Left lung (tissue), 10 donors: ENCODE data around the gene NAV2. TPM values are rescaled to one million over a fixed set of nuclear protein-coding genes. Genes with fewer than 3 reads are reported as not detected.
A peak's percentile ranks its signal among the peaks of the same experiment; 100 is the strongest.

Experiments
- ATAC-seq: fragments of 200-7000 bp; cut with Tn5 transposase; one replicate; pipeline ENCODE4 v1.9.1; 2020; ENCODE audit warnings: moderate library complexity
- DNase-seq, 4 donors: peaks; one replicate each; pipeline ENCODE4 v3.0.0-alpha.2; 2013 to 2020
- H3K27ac ChIP-seq, 2 donors: fragments of 200-600 bp; sonication (generic) in 1 of 2; one replicate each; pipeline versions ENCODE4 v1.5.0 to v1.8.0; 2020 to 2021
- H3K27me3 ChIP-seq, 2 donors: fragments of 200-600 bp; sonication (generic) in 1 of 2; one replicate each; pipeline versions ENCODE4 v1.5.0 to v1.8.0; 2020 to 2021
- H3K36me3 ChIP-seq, 2 donors: fragments of 200-600 bp; sonication (generic) in 1 of 2; one replicate each; pipeline versions ENCODE4 v1.5.0 to v1.8.0; 2020 to 2021
- H3K4me1 ChIP-seq, 2 donors: fragments of 200-600 bp; one replicate each; pipeline ENCODE4 v1.8.0; 2021
- H3K4me3 ChIP-seq, 2 donors: fragments of 200-600 bp; sonication (generic) in 1 of 2; one replicate each; pipeline versions ENCODE4 v1.5.0 to v1.8.0; 2020 to 2021; ENCODE audit warnings: mild to moderate bottlenecking in 1 of 2
- H3K9me3 ChIP-seq, 2 donors: fragments of 200-600 bp; sonication (generic) in 1 of 2; one replicate each; pipeline versions ENCODE4 v1.5.0 to v1.8.0; 2020 to 2021
- intact Hi-C, 2 donors: fragments of 100-400 bp; cut with DNase I; formaldehyde crosslinking; loops; one replicate each; pipeline versions ENCODE4 v1.11.2 to v1.14.2; 2022
- polyA plus RNA-seq, 6 donors: library from polyadenylated mRNA; unstranded; fragments of 120-200 nt; gene quantifications; one replicate each; pipeline ENCODE4 v1.2.1, GENCODE V29; 2013; ENCODE audit not compliant: insufficient read length in 6 of 6
- total RNA-seq, 2 donors: library from RNA; stranded (reverse); fragmentation: NEBNext Ultra II Directional; extraction: Animal tissue kit (Norgen Biotek cat#: 25700); gene quantifications; one replicate each; pipeline ENCODE4 v1.2.1, GENCODE V29; 2021
- TF ChIP-seq, protein P1 (sequence below), 2 donors: fragments of 200-600 bp; sonication (generic) in 1 of 2; IDR thresholded peaks; one replicate each; pipeline versions ENCODE4 v1.5.0 to v1.8.0; 2021; ENCODE audit warnings: antibody characterized with exemption in 2 of 2
- donor health status: DM: no; HTN: yes; CAD: no.
- donor health status: DM: no; HTN: no; CAD: no.

Gene NAV2
- total and polyA plus RNA-seq, 8 donors: 18.0 to 59.9 (median 23.1) TPM

DNA sequence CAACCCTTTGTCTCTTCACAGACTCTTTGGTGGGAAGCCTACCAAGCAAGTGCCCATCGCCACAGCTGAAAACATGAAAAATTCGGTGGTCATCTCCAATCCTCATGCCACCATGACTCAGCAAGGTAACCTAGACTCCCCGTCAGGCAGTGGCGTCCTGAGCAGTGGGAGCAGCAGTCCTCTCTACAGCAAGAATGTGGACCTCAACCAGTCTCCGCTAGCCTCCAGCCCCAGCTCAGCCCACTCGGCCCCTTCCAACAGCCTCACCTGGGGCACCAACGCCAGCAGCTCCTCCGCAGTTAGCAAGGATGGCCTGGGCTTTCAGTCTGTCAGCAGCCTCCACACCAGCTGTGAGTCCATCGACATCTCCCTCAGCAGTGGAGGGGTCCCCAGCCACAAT lies 336.1 kb downstream of the NAV2 start:
- Histone ChIP-seq H3K27ac (no peak overlapping the region), H3K36me3 (peaks cover 0 to 36% of the 10 kb centered on the region in 2 donors), H3K4me3 (no peak overlapping the region), H3K27me3 (no peaks in the 10 kb centered on the region), H3K4me1 (no peaks in the 10 kb centered on the region), H3K9me3 (no peaks in the 10 kb centered on the region)
- TF ChIP-seq, protein P1, sequence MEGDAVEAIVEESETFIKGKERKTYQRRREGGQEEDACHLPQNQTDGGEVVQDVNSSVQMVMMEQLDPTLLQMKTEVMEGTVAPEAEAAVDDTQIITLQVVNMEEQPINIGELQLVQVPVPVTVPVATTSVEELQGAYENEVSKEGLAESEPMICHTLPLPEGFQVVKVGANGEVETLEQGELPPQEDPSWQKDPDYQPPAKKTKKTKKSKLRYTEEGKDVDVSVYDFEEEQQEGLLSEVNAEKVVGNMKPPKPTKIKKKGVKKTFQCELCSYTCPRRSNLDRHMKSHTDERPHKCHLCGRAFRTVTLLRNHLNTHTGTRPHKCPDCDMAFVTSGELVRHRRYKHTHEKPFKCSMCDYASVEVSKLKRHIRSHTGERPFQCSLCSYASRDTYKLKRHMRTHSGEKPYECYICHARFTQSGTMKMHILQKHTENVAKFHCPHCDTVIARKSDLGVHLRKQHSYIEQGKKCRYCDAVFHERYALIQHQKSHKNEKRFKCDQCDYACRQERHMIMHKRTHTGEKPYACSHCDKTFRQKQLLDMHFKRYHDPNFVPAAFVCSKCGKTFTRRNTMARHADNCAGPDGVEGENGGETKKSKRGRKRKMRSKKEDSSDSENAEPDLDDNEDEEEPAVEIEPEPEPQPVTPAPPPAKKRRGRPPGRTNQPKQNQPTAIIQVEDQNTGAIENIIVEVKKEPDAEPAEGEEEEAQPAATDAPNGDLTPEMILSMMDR (IDR thresholded peaks at IDR 0.05): no peak
- intact Hi-C loops: no loop called here
- DNase-seq: no peak
- ATAC-seq: no peak

DNA sequence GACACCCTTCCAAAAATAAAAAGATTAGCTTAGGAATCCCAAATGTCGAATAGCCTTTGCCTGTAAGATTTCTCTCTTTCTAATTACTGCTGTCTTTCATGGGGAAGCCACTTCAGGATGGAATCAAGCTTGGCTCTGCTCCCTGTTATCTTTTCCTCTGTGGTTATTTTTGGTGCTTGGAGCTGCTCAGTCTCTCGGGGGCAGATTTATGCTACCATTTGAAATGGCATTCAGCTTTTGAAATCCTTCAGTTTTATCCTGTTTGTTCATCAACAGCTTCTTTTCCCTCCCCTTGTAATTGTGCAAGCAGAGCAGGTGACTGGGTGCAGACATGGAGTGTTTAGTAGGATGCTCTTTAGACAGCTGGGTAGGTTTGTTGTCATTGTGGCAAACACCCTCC lies 336.6 kb downstream of the NAV2 start:
- TF ChIP-seq, protein P1 (IDR thresholded peaks at IDR 0.05): no peak
- H3K27ac ChIP-seq: no peak overlapping the region
- no peaks in the 10 kb centered on the region for H3K9me3 ChIP-seq
- no peak overlapping the region for H3K4me3 ChIP-seq
- no peaks in the 10 kb centered on the region for H3K4me1 ChIP-seq
- DNase-seq (no peak), ATAC-seq (no peak)
- peaks cover 0 to 37% of the 10 kb centered on the region in 2 donors for H3K36me3 ChIP-seq
- intact Hi-C loops: no loop called here
- H3K27me3 ChIP-seq: no peaks in the 10 kb centered on the region

DNA sequence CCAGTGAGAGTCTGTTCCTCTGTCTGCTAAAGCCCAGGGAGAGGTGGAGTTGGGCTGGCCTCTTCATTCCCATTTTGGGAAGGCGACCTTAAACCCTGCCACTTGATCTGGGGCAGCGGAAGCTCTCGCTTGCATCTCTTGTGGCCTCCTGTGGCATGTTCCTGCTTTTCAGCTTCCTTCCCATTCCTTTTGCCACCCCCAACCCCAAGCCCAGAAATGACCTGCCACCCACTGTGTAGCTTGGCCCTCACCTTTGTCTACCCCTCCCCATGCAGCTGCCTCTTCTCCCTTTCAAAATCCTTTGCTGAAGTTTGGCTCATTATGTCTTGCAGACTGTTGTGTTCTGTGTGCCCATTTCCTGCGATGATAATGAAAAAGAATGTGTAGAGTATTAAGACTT lies 337.4 kb downstream of the NAV2 start:
- Histone ChIP-seq H3K9me3 (no peaks in the 10 kb centered on the region), H3K36me3 (peaks cover 0 to 35% of the 10 kb centered on the region in 2 donors), H3K27me3 (no peaks in the 10 kb centered on the region), H3K4me3 (no peak overlapping the region), H3K27ac (no peak overlapping the region), H3K4me1 (no peaks in the 10 kb centered on the region)
- DNase-seq: no peak
- intact Hi-C loops: no loop called here
- TF ChIP-seq, protein P1 (IDR thresholded peaks at IDR 0.05): no peak
- no peak for ATAC-seq

DNA sequence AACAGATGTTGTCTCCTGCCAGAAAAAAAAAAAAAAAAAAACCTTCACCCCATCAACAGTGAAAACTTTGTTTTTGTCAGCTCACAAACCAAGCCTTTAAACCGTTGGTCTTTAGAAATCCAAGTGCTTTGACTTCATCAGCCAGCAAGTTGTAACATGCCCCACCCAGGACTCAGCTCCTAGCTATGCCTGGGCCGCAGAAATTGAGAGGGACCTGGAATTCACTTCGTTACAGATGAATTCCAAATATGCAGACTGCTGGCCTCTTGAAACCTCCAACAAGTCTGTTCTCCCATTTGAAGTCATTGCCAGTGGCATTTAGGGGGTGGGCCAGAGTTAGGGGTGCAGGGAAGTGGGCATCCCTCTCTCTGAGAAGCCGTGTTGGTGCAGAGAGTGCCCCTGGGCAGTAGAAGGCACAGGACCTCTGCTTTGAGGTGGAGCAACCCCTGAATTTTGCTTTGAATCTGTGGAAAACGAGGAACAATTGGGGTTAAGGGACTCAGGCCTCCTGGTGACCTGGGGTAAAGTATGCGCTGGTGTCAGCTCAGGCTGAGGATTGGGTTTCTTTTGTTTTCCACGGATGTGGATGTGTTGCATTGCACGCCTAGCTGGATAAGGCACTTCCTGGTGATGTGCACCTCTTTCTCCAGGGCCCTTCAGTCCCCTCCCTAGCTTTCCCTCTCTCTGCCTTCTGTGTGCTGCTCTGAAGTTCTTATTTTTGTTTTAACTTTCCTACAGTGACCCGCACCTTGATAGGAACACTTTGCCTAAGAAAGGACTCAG lies 338.1 kb downstream of the NAV2 start:
- ATAC-seq: peak; percentile 73
- Histone ChIP-seq H3K4me3 (no peak overlapping the region), H3K9me3 (no peaks in the 10 kb centered on the region), H3K27me3 (no peaks in the 10 kb centered on the region), H3K27ac (peak overlapping the region in 1 of 2 donors; percentile 7), H3K36me3 (peaks cover 0 to 32% of the 10 kb centered on the region in 2 donors), H3K4me1 (no peaks in the 10 kb centered on the region)
- intact Hi-C loops: no loop called here
- peak in 1 of 4 donors; percentile 32 for DNase-seq
- TF ChIP-seq, protein P1 (IDR thresholded peaks at IDR 0.05): no peak

DNA sequence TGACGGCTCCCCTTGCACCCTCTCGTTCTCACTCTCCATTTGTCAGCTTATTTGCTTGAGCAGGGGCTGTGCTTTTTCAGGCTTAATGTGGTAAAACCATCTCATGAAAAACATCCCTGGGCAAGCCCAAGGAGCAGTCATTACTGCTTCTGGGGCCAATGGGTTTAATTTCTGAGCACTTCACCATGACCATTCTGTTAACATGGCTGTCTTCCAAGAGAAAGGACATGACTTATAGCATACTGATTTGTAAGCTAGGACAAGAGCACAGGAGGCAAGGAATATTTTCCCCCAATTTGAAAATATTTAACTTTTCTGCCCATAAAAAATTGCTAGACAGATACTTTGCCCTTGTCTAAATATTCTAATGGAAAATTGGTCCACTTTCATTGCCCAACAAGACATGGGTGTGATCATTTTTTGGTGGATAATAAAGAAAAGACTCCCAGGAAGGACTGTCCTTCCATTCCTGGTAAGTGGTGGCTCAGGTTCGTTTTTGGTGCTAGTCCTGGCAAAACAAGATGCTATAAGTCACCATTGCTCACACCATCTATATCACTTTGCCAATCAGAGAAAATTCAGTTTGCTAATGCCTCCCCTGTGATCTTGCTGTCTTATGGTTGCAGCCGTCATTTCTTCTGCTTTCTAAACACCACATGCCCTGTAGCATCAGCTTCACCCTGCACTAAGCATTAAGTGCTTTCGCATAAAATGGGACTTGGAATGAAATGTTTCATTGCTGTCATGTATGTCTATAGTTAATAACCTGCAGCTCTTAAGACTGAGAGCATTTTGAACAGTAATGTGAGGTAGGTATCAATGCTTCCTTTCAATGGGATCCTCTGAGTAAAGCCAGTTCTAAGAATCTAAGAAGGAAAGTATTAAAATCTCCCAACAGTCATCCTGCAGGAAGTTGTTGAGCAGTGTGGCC lies 339.1 kb downstream of the NAV2 start:
- intact Hi-C loops: no loop called here
- no peaks in the 10 kb centered on the region for H3K27me3 ChIP-seq
- H3K9me3 ChIP-seq: no peaks in the 10 kb centered on the region
- peaks cover 0 to 38% of the 10 kb centered on the region in 2 donors for H3K36me3 ChIP-seq
- no peak overlapping the region for H3K4me3 ChIP-seq
- ATAC-seq: no peak
- no peak for DNase-seq
- no peak overlapping the region for H3K27ac ChIP-seq
- TF ChIP-seq, protein P1 (IDR thresholded peaks at IDR 0.05): no peak
- no peaks in the 10 kb centered on the region for H3K4me1 ChIP-seq
